Sigmoid colon (tissue), 7 donors: ENCODE results near the gene NME4. TPM values are rescaled to one million over a fixed set of nuclear protein-coding genes. Genes with fewer than 3 reads are reported as not detected.
A peak's percentile ranks its signal among the peaks of the same experiment; 100 is the strongest.

ENCODE experiments used
- DNase-seq: peaks from one replicate; pipeline ENCODE4 v3.0.0-alpha.2; 2019
- H3K27ac ChIP-seq, 4 donors: fragments of 200-600 bp; sonication (generic); one replicate each; pipeline ENCODE4 v1.5.1; 2016 to 2019; ENCODE audit warnings: mild to moderate bottlenecking in 1 of 4
- H3K27me3 ChIP-seq, 3 donors: fragments of 200-600 bp; sonication (generic); one replicate each; pipeline ENCODE4 v1.5.1; 2019; ENCODE audit warnings: mild to moderate bottlenecking in 1 of 3
- H3K36me3 ChIP-seq, 4 donors: fragments of 200-600 bp; sonication (generic); one replicate each; pipeline ENCODE4 v1.5.1; 2016 to 2019
- H3K4me1 ChIP-seq, 4 donors: fragments of 200-600 bp; sonication (generic); one replicate each; pipeline ENCODE4 v1.5.1; 2017 to 2019
- H3K4me3 ChIP-seq, 4 donors: fragments of 200-600 bp; sonication (generic); one replicate each; pipeline ENCODE4 v1.5.1; 2017 to 2019; ENCODE audit warnings: mild to moderate bottlenecking in 2 of 4, moderate library complexity in 1 of 4
- H3K9me3 ChIP-seq, 4 donors: fragments of 200-600 bp in 3 of 4; sonication (generic) in 3 of 4; one replicate each; pipeline versions ENCODE4 v1.5.1 to v1.6.1; 2013 to 2019
- EP300 ChIP-seq, 4 donors: sonication (generic); formaldehyde crosslinking; IDR thresholded peaks; one replicate each; pipeline ENCODE4 v1.6.1; 2017; ENCODE audit warnings: antibody characterized with exemption in 4 of 4
- POLR2A ChIP-seq, 2 donors: fragments of 450-650 bp; IDR thresholded peaks; one replicate each; pipeline ENCODE4 v1.6.1; 2016; ENCODE audit warnings: antibody characterized with exemption in 2 of 2, mild to moderate bottlenecking in 2 of 2, moderate library complexity in 2 of 2
- POLR2AphosphoS5 ChIP-seq, 4 donors: sonication (generic); formaldehyde crosslinking; IDR thresholded peaks; one replicate each; pipeline ENCODE4 v1.6.1; 2017; ENCODE audit warnings: antibody characterized with exemption in 4 of 4
- WGBS, 2 donors: extraction: QIAGEN DNeasy Blood & Tissue Kit; methylation state at CpG; one replicate each; pipeline ENCODE4 v1.1.7; 2013; 5-methylcytosine and 5-hydroxymethylcytosine counted together
- intact Hi-C: fragments of 100-400 bp; cut with DNase I; formaldehyde crosslinking; loops from one replicate; pipeline ENCODE4 v1.15.1; 2023
- polyA plus RNA-seq, 3 donors: library from polyadenylated mRNA; stranded (reverse); fragments of 200-250 nt; gene quantifications; one replicate each; pipeline ENCODE4 v1.2.3, GENCODE V29; 2013
- total RNA-seq, 4 donors: library from RNA; depleted of rRNA; stranded (reverse); fragments of >200 nt; gene quantifications; one replicate each; pipeline ENCODE4 v1.1.0, GENCODE V29; 2016
- TF ChIP-seq, protein P1 (sequence below), 4 experiments: fragments of 450-650 bp in 3 of 4; fragments of 200-600 bp in 1 of 4; IDR thresholded peaks; one replicate each; pipeline ENCODE4 v1.5.1; 2016 to 2019; ENCODE audit warnings: antibody characterized with exemption in 4 of 4, mild to moderate bottlenecking in 3 of 4, moderate library complexity in 2 of 4
- donor health status: healthy with polysubstance abuse.
- donor health status: Bipolar disorder and iron deficiency.
- donor health status: healthy.

NME4 gene
- total and polyA plus RNA-seq, 7 donors = 39.6 to 281 (median 138) TPM

DNA sequence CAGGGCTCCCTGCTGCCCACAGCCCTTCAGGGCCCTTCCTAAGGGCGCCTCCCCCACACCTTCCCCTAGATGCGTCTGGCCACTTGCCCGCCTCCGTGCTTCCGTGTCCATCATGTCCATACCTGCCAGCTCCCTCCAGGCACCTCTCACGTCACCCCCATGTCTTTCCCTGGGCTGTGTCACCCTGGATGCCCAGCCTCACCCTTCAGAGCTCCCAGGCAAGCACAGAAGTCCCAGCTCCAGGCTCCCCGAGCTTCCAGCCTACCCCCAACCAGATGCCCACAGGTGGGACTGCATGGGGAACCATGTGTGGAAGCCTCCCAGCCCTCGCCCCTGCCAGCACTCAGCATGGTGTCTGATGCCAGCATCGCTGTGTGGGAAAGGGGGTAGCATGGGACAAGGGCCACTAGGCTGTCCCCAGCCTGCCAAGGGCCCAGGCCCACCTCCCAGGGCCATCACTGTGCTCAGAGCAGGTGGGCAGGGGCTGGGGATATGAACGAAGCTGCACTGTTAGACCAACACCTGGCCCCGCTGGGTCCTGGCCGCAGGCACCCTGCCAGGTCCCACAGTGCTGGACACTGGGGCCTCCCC, 42.6 kb upstream of the NME4 start:
- Histone ChIP-seq H3K36me3 (peaks cover 0 to 5% (median 0%) of the 10 kb centered on the region in 4 donors), H3K27ac (no peak overlapping the region), H3K27me3 (no peaks in the 10 kb centered on the region), H3K4me3 (no peak overlapping the region), H3K9me3 (no peaks in the 10 kb centered on the region), H3K4me1 (peaks cover 0 to 17% (median 13%) of the 10 kb centered on the region in 4 donors)
- DNase-seq = peak; percentile 68
- no peak for TF ChIP-seq POLR2A (IDR thresholded peaks at IDR 0.05)
- TF ChIP-seq, protein P1, sequence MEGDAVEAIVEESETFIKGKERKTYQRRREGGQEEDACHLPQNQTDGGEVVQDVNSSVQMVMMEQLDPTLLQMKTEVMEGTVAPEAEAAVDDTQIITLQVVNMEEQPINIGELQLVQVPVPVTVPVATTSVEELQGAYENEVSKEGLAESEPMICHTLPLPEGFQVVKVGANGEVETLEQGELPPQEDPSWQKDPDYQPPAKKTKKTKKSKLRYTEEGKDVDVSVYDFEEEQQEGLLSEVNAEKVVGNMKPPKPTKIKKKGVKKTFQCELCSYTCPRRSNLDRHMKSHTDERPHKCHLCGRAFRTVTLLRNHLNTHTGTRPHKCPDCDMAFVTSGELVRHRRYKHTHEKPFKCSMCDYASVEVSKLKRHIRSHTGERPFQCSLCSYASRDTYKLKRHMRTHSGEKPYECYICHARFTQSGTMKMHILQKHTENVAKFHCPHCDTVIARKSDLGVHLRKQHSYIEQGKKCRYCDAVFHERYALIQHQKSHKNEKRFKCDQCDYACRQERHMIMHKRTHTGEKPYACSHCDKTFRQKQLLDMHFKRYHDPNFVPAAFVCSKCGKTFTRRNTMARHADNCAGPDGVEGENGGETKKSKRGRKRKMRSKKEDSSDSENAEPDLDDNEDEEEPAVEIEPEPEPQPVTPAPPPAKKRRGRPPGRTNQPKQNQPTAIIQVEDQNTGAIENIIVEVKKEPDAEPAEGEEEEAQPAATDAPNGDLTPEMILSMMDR (IDR thresholded peaks at IDR 0.05) = no peak
- TF ChIP-seq POLR2AphosphoS5 (IDR thresholded peaks at IDR 0.05) = no peak
- TF ChIP-seq EP300 (IDR thresholded peaks at IDR 0.05) = no peak
- WGBS, 2 donors = 94 to 95% methylated on average over 12 of the region's 12 CpGs
- intact Hi-C loops = no loop called here

DNA sequence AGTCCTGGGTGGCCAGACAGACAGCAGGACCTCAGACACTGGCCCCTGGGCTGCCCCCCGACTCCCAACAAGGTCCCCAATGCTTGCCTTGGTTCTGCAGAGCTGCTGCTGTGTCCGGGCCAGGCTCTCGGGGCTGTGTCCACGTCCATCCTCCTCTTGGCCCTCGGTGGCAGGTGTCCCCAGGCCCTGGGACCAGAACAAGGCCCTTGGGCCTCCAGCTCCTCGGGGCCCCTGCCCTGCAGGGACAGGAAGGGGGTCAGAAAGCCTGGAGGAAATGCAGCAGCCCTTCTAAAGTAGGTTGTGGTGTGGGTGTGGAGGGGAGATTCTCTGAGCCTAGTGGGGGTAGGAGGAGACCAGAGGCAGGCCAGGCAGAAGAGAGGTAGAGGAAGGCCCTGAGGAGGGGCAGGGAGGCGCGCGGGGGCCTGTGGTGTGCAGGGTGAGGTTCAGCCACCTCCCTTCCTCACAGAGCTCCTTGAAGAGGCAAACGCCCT, 42.0 kb upstream of the NME4 start:
- WGBS, 2 donors = 71 to 88% methylated on average over 10 of the region's 10 CpGs

DNA sequence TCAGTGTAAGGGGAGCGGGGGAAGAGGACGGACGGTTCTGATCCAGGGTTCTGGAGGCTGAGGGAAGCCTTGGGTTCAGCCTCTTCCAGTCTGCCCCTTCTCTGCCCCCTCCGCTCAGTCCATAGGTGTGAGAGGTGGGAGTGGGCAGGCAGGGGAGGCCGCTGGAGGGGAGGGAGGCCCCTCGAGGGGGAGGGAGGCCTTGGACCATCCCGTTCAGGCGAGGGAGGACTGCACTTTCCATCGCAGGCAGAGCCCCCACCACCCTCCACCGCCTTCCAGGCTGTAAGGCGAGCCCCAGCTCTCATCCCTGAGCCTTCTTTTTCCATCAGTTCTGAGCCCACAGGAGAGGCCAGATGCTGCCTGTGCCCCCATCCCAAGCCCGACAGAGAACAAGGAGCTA, 40.3 kb upstream of the NME4 start:
- DNase-seq = no peak
- Histone ChIP-seq H3K27me3 (no peaks in the 10 kb centered on the region), H3K9me3 (no peaks in the 10 kb centered on the region), H3K27ac (no peak overlapping the region), H3K36me3 (no peaks in the 10 kb centered on the region), H3K4me1 (peaks cover 0 to 10% (median 4%) of the 10 kb centered on the region in 4 donors), H3K4me3 (no peak overlapping the region)
- TF ChIP-seq POLR2AphosphoS5 (IDR thresholded peaks at IDR 0.05) (no peak), EP300 (IDR thresholded peaks at IDR 0.05) (no peak), POLR2A (IDR thresholded peaks at IDR 0.05) (no peak)
- TF ChIP-seq, protein P1 (IDR thresholded peaks at IDR 0.05) = no peak
- intact Hi-C loops = no loop called here
- WGBS, 2 donors = 84 to 86% methylated on average over 12 of the region's 12 CpGs

More for the DNA sequence above, 42.0 kb upstream of the NME4 start:
- peaks cover 0 to 5% (median 0%) of the 10 kb centered on the region in 4 donors for H3K36me3 ChIP-seq
- H3K4me1 ChIP-seq = peaks cover 0 to 17% (median 13%) of the 10 kb centered on the region in 4 donors
- H3K27ac ChIP-seq = no peak overlapping the region
- TF ChIP-seq, protein P1 (IDR thresholded peaks at IDR 0.05) = no peak
- TF ChIP-seq POLR2A (IDR thresholded peaks at IDR 0.05) (no peak), EP300 (IDR thresholded peaks at IDR 0.05) (no peak), POLR2AphosphoS5 (IDR thresholded peaks at IDR 0.05) (no peak)
- DNase-seq = no peak
- no peak overlapping the region for H3K4me3 ChIP-seq
- intact Hi-C loops = no loop called here
- no peaks in the 10 kb centered on the region for H3K9me3 ChIP-seq
- no peaks in the 10 kb centered on the region for H3K27me3 ChIP-seq

DNA sequence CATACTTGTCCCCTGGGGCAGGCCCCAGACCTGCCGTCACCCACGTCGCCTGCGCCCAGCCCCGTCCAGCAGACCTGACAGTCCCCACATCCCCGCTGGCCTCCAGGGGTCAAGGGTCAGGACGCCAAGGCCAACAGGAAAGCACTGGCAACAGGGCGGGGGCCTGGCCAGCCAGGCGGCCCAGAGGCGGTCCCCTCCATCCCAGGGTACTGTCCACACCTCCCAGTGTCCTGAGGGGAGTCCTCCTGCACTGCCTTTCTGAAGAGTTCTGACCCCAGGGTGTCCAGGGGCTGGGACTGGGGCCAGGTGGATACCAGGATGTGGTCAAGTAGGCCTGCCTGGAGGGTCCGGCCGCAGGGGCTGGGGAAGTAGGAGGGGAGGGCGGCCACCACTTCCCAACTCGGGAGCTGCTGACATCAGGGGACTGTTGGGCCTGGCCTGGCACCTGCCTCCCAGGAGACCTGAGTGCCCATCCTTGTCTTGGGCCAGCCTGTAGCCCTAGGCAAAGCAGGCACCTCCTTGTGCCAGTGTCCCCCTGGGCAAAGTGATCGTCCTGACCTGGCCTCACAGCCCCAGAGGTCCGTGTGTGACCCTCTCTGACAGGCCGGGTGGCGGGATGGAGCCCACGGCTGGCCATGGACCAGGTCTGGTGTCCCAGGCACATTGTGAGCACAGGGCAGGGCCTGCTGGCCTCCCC, 37.8 kb upstream of the NME4 start:
- Histone ChIP-seq H3K27ac (no peak overlapping the region), H3K9me3 (no peaks in the 10 kb centered on the region), H3K4me1 (no peaks in the 10 kb centered on the region), H3K4me3 (no peak overlapping the region), H3K36me3 (no peaks in the 10 kb centered on the region), H3K27me3 (peaks cover 0 to 13% (median 7%) of the 10 kb centered on the region in 3 donors)
- TF ChIP-seq POLR2AphosphoS5 (IDR thresholded peaks at IDR 0.05) = no peak
- TF ChIP-seq, protein P1 (IDR thresholded peaks at IDR 0.05) = no peak
- TF ChIP-seq EP300 (IDR thresholded peaks at IDR 0.05) = no peak
- no peak for TF ChIP-seq POLR2A (IDR thresholded peaks at IDR 0.05)
- intact Hi-C loops = no loop called here
- DNase-seq = peak; percentile 61
- 60 to 77% methylated on average over 19 of the region's 19 CpGs for WGBS, 2 donors
